ENCODE results near the gene NGEF.

The NGEF gene

DNA sequence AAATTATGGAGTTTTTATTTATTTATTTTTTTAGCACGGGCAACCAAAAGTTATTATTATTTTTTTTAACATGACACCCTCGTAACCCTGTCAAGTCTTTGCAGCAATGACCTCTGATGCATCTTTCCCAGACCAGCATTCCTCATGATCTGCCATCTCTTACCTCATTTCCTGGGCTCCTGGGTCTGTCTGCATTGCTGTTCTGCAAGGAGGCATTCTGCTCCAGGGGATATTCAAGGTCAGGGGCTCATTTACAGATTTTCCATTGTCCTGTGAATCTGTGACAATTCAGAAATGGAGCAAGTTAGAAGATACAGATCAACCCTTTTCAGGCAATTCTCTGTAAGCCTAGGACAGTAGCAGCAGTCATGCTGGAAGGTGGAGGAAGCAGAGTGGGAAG, 43.0 kb downstream of the NGEF start:
- no peak for DNase-seq (ENCODE audit: low spot score)

GRCh38 chr2:232967474-232967873, 45.6 kb downstream of the NGEF start:
- DNase-seq (ENCODE audit: low spot score), result no peak

DNA sequence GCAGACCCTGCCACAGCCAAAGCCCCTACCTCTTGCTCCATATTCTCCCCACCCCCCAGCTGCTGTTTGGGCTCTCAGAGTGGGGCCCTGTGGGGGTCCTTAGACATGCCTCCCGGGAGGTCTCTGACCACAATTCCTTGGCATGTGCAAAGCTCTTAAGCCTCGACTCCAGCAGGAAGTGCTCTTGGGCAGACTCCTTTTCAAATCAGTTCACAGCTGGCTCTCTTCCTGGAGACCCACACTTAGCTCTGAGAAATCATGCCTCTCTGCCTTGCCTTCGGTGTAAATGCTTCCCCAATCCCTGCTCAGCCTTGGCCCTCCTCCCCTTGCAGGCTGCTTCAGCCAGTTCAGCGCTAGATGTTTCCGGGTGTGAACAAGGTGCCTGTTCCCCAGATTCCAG, 46.9 kb downstream of the NGEF start:
- no peak for DNase-seq (ENCODE audit: low spot score)

DNA sequence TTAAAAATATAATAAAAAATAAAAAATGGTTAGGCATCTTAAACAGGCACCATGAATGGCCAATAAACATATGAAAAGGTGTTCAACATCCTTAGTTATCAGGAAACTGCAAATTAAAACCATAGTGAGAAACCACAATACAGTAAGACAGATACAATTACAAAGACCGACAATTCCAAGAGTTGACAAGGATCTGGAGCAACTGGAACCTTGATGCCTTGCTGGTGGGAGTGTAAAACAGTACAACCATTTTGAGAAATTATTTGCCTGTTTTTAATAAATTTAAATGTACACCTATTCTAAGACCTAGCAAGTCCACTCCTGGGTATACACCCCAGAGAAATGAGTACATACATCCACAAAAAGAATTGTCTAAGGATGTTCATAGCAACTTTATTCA, 49.1 kb downstream of the NGEF start:
- DNase-seq (ENCODE audit: low spot score), result no peak

- DNase-seq (ENCODE audit: low spot score), result no peak
Observed at GRCh38 chr2:232960862-232961261, 52.2 kb downstream of the NGEF start.

DNA sequence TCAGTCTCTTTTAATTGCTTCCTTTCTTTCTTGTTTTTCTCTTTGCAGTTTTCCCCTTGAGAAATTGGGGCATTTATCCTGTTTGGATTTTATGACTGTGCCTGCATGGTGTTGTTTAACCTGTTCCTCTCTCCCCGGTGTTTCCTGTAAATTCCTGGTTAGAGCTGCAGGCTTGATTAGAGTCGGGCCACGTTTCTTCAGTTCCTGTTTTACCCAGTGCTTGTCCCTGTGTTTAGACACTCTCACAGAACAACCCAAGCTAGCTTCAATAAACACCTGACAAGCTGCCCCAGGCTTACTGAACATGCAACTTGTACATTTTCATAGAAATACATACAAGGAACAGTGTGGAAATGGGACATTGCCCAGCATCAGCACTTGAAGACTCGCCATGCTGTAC, 53.9 kb downstream of the NGEF start:
- DNase-seq (ENCODE audit: low spot score), result no peak

DNA sequence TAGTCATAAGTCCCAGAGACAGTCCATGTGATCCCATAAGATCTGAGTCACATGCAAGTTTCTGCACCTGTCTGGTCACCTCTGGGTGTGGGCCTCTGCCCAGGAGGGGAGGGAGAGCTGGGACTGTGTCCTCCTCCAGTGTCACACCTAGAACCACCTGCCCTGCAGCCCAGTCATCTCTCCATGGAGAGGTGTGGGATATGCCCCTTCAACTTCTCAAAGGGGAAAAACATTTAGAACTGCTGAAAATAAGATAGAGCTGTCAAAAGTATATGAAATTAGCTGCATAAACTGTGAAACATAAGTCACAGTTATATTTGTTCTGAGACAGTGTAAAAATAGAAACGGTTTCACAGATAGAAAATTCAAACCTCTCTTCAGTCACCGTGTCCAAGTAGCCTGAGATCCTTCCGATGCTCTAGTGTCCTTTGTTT, 55.4 kb downstream of the NGEF start:
- DNase-seq (ENCODE audit: low spot score), result no peak

DNA sequence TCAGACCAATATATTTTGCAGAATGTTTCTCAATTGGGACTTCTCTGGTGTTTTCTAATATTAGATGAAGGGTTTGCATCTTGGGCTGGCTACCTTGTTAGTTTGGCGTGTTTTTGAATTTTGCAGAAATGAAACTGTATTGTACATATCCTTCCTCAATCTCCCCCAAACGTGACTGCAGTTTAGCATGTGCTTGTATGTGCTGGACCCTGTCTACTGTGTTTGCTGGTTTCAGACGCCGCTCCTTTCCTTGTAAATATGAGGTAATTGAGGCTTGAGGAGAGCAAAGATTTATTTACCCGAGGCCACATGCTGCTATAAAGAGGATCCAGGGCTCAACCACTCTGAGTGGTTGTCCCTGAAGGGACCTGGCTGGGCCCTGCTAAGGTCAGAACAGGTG, 57.2 kb downstream of the NGEF start:
- DNase-seq (ENCODE audit: low spot score), result no peak

DNA sequence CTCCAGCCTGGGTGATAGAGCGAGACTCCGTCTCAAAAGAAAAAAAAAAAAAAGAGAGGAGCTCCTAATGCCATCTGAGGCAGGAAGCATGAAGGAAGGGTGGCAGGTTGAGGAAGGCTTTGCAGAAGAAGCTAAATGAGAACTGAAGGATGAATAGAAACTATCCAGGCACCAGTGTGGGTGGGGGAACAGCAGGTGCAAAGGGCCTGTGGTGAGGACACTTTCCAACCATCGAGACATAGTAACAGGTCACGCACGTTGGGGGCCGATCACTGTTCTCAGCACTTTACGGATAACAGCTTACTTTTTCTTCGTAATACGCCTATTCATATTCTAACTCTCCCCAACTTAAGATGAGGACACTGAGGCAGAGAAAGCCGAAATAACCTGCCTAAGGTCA, 58.4 kb downstream of the NGEF start:
- no peak for DNase-seq (ENCODE audit: low spot score)

DNA sequence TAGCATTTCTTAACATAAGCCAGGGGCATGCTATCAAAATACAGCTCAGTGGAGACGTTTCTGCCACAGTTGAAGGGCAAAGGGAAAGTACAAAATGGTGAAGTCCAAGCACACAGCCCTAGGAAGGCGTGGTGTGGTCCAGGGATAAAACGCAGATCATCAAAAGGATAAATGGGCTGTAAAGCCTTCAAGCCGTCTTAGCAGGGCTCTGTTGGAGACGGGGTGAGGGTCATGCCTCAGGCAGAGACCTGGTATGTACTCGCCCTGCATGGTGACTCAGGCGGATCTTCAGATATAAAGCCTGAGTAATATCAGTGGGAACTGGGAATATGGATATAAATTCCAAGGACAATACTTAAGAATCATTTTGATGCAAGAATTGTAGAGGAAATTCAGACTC, 61.2 kb downstream of the NGEF start:
- no peak for DNase-seq (ENCODE audit: low spot score)

DNA sequence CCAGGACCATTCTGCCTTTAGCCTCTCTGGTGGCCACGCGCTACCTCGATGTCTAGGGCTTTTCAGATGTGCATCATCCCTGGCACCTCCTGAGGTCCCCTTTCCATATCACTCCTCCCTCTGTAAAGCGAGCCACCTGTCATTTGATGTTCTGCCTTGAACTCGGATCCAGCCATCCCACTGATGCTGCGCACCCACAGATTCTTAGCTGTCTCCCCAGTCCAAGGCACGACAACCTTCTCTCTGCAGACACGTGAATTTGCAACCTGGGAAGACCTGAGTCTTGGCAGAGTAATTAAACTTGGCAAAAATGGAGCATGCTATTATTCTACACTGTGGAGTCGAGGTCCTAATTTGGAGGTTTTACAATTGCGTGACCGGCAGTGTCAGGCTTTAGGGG, 61.9 kb downstream of the NGEF start:
- DNase-seq (ENCODE audit: low spot score), result no peak

GRCh38 chr2:232950751-232951150, 62.3 kb downstream of the NGEF start:
- DNase-seq (ENCODE audit: low spot score), result no peak

DNA sequence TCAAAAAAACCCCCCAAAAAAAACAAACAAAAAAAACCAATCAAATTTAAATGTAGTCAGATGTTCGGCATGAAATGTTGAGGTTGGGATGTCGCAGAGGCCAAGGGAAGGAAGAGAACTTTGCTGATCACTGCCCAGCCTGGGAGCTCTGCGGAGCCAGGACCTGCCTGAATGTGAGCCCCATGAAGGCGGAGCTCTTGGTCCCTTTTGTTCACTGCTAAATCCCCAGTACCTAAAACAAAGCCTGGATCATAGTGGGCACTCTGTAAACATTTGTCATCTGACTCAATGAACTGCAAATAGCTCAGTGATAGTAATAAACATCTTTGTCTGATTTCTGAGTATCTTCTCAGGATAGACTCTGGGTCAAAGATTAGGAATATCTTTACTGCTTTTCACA, 64.0 kb downstream of the NGEF start:
- DNase-seq (ENCODE audit: low spot score), result no peak

DNA sequence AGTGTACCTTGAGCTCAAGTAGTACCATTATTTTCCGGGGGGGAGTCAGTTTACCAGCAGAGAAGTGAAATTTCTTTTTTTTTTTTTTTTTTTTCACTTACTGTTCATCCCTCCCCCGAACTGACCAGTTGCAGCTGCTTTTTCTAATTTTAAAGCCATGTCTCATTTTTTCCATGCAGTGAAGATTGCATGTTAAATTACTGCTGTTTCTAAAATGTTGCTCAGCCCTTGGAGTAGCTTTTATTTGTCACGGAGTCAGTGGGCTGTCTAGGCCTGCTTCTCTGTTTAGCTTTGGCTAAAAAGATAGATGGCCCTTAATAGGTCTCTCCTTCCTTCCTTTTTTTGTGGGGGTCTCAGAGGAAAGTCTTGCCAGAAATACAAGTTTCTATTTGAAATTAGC, 70.2 kb downstream of the NGEF start:
- no peak for DNase-seq (ENCODE audit: low spot score)

GRCh38 chr2:232941912-232942594, 71.0 kb downstream of the NGEF start:
- DNase-seq (ENCODE audit: low spot score), result no peak

GRCh38 chr2:232941400-232941799, 71.7 kb downstream of the NGEF start:
- DNase-seq (ENCODE audit: low spot score), result no peak

DNA sequence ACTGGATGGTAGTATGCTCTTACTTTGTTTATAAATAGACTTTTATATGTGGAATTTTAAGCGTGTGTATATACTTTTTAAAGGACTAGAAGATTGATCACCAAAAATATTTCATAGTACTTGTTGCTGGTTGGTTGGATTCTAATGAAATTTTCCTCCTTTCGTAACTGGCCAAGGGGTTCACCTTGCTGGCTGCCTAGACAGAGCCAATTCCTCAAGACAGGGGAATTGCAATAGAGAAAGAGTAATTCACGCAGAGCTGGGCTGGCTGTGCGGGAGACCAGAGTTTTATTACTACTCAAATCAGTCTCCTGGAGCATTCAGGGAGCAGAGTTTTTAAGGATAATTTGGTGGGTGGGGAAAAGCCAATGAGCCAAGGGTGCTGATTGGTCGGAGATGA, 72.3 kb downstream of the NGEF start:
- no peak for DNase-seq (ENCODE audit: low spot score)

GRCh38 chr2:232937278-232937906, 75.7 kb downstream of the NGEF start:
- DNase-seq (ENCODE audit: low spot score), result no peak

DNA sequence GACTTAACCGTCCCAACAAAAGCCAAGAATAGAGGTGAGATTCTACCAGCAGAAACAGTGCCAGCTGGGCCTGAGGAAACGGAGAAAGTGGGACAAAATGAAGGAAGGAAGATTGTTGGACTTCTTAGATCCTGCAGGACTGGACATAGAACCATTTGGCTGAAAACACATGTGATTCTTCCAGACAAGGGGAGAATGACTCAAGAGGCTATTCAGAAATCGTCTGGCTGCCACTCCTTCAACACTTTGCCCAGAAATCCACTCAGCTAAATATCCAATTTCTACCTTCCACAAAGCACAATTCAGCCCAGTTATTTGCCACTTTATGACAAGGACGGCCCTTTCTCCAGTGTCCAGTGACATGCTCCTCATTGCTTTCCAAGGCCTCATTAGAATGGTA, 81.4 kb downstream of the NGEF start:
- no peak for DNase-seq (ENCODE audit: low spot score)

GRCh38 chr2:232930059-232930400, 83.0 kb downstream of the NGEF start:
- DNase-seq (ENCODE audit: low spot score), result no peak

DNA sequence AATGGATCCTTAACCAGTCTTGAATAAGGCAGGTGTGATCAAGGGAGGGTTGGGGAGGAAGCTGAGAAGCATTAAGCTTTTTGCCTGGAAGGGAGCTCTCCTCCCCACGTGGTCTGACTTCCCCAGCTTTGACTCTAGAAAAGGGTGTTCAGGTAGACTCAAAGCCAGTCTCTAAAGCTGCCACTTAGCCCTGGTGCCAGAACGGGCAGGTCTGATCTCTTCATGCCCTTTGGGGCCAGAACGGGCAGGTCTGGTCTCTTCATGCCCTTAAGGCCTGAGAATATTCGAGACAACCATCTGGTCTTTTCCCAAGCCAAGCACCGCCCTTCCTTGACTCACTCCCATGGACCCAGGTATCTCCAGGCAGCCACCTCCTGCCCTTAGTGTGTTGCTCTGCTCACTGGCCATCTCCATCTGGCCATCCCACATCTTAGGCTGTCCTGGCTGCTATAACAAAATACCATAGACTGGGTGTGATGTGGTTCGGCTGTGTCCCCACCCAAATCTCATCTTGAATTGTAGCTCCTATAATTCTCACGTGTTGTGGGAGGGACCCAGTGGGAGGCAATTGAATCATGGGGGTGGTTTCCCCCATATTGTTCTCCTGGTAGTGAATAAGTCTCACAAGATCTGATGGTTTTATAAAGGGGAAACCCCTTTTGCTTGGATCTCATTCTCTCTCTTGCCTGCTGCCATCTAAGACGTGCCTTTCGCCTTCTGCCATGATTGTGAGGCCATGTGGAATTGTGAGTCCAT, 83.6 kb downstream of the NGEF start:
- no peak for DNase-seq (ENCODE audit: low spot score)

DNA sequence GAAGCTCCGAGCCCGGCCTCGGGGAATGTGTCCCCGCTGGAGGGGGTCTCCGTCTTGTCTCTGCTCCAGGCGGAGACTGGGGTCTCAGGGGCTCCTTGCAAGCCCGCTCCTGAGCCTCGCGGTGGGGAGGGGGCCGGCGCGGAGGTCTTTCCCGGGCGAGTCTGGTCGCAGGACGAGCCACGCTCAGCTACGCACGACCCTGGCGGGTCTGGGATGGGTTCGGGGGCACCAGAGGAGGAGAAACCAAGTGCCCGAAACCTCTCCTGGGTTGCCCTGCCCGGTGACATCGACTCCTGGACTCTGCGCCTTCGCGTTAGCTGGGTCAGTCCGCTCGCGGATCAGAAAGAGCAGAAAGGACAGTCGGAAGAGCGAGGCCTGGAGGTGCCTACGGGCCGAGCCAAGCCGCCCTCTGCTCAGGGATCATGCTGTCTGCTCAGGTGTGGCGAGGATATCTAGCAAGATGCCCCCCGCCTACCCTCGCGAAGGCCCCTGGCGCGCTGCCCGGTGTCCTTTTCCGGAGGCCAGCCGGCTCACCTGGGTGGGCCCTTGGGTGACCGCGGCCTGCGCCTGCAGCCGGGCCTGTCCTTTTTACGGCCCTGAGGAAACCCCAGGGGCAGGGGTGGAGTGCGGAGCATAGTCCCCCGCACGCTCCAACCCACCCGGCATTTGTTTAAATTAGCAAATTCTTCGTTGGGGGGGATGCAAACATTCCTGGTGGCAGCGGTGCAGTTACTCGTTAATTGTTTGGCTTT, 84.3 kb downstream of the NGEF start:
- DNase-seq (ENCODE audit: low spot score), result no peak
